Stimulated activated CD4-positive, alpha-beta T cell treated with anti-CD3 and anti-CD28 coated beads, Interleukin-15, amount 100 ng/mL, for 1 hour (primary cell): ENCODE data around the gene CYP2W1.
"Not testable (repeated sequence)": the region's sequence is repeated elsewhere in the genome, so short reads cannot be mapped to it uniquely, and the experiment has no call there.

Experiments
- DNase-seq, 2 donors: peaks; one replicate each; pipeline ENCODE4 v3.0.0-alpha.2; 2020; ENCODE audit warnings: low read depth in 1 of 2, low spot score in 1 of 2

CYP2W1 gene

GRCh38 chr7:951881-952547, 31.0 kb upstream of the CYP2W1 start:
- DNase-seq, result no peak

GRCh38 chr7:952548-953441, 30.2 kb upstream of the CYP2W1 start:
- DNase-seq, result no peak

- DNase-seq, result no peak
Observed at GRCh38 chr7:953547-954327, 29.2 kb upstream of the CYP2W1 start.

- peak in 1 of 2 donors; percentile 49 for DNase-seq
Observed at GRCh38 chr7:954330-955238, 28.4 kb upstream of the CYP2W1 start, which contains the start of gene ADAP1. Gene ADAP1, minus strand, starts transcription at chr7:954680. Its CDS starts 203 bp downstream, at chr7:954477.

GRCh38 chr7:956031-956430, 26.9 kb upstream of the CYP2W1 start:
- no peak for DNase-seq

GRCh38 chr7:957418-958220, 25.4 kb upstream of the CYP2W1 start:
- DNase-seq, result no peak

- no peak for DNase-seq
Observed at GRCh38 chr7:958221-959200, 24.5 kb upstream of the CYP2W1 start.

GRCh38 chr7:959271-959670, 23.7 kb upstream of the CYP2W1 start:
- no peak for DNase-seq

GRCh38 chr7:959740-960139, 23.2 kb upstream of the CYP2W1 start:
- DNase-seq, result not testable (repeated sequence)

- DNase-seq, result no peak
Observed at GRCh38 chr7:960269-960871, 22.6 kb upstream of the CYP2W1 start.

- not testable (repeated sequence) for DNase-seq
Observed at GRCh38 chr7:960972-961371, 22.0 kb upstream of the CYP2W1 start.

- DNase-seq, result no peak
Observed at GRCh38 chr7:961546-962400, 21.2 kb upstream of the CYP2W1 start.

- no peak for DNase-seq
Observed at GRCh38 chr7:962401-963081, 20.4 kb upstream of the CYP2W1 start.

GRCh38 chr7:963236-964078, 19.5 kb upstream of the CYP2W1 start:
- DNase-seq, result no peak

GRCh38 chr7:964401-965231, 18.4 kb upstream of the CYP2W1 start:
- no peak for DNase-seq
